Common myeloid progenitor, CD34-positive (primary cell): ENCODE results near the gene UMOD.
A peak's percentile ranks its signal among the peaks of the same experiment; 100 is the strongest.

ENCODE experiments used
- CTCF ChIA-PET: fragments of 350-600 bp; sonication (Branson Sonifier 250); formaldehyde crosslinking; loops from one replicate; lab custom pipeline; 2021; ENCODE audit warnings: antibody characterized with exemption; lab: Charles Lee
- POLR2A ChIA-PET: fragments of 350-600 bp; sonication (Branson Sonifier 250); formaldehyde crosslinking; loops from one replicate; lab custom pipeline; 2021; ENCODE audit warnings: antibody characterized with exemption; lab: Charles Lee
- DNase-seq, 3 donors: peaks; one replicate each; pipeline versions ENCODE4 v3.0.0 to v3.0.0-alpha.2; 2013
- H3K27ac ChIP-seq, 2 experiments: 1 replicate in 1 of 2; 2 replicates in 1 of 2; pipeline ENCODE4 v1.7.0; 2013; ENCODE audit warnings: inconsistent platforms in 2 of 2, low read length in 2 of 2, mild to moderate bottlenecking in 2 of 2, low read depth in 1 of 2, moderate library complexity in 1 of 2; ENCODE audit not compliant: severe bottlenecking in 2 of 2, insufficient read depth in 1 of 2, poor library complexity in 1 of 2
- H3K27me3 ChIP-seq, 5 experiments: replicated peaks in 2 of 5; 1 replicate in 3 of 5; 2 replicates in 2 of 5; pipeline versions ENCODE4 v1.6.1 to v1.7.0; 2013; ENCODE audit warnings: low read length in 4 of 5, mild to moderate bottlenecking in 2 of 5, moderate library complexity in 2 of 5, inconsistent platforms in 1 of 5; ENCODE audit not compliant: insufficient read depth in 5 of 5, control insufficient read depth in 4 of 5
- H3K36me3 ChIP-seq, 4 experiments: 1 replicate in 2 of 4; 2 replicates in 2 of 4; pipeline versions ENCODE4 v1.6.1 to v1.7.0; 2013; ENCODE audit warnings: low read length in 3 of 4, control low read depth in 1 of 4, mild to moderate bottlenecking in 1 of 4; ENCODE audit not compliant: control insufficient read depth in 4 of 4, insufficient read depth in 4 of 4
- H3K4me1 ChIP-seq, 4 experiments: 1 replicate in 3 of 4; 2 replicates in 1 of 4; pipeline versions ENCODE4 v1.6.1 to v1.7.1; 2013; ENCODE audit warnings: low read length in 3 of 4, mild to moderate bottlenecking in 3 of 4, control low read depth in 1 of 4, inconsistent platforms in 1 of 4, moderate library complexity in 1 of 4; ENCODE audit not compliant: control insufficient read depth in 4 of 4, insufficient read depth in 4 of 4; ENCODE audit errors: control extremely low read depth in 1 of 4
- H3K4me3 ChIP-seq, 7 experiments: 1 replicate in 4 of 7; 2 replicates in 3 of 7; pipeline versions ENCODE4 v1.5.1 to v1.7.0; 2013; ENCODE audit warnings: mild to moderate bottlenecking in 7 of 7, low read length in 6 of 7, moderate library complexity in 6 of 7, inconsistent platforms in 2 of 7, low read depth in 2 of 7, control low read depth in 1 of 7; ENCODE audit not compliant: insufficient read depth in 4 of 7, control insufficient read depth in 1 of 7; ENCODE audit errors: extremely low read depth in 1 of 7
- H3K9me3 ChIP-seq, 5 experiments: 1 replicate in 4 of 5; 2 replicates in 1 of 5; pipeline versions ENCODE4 v1.6.1 to v1.7.1; 2013; ENCODE audit warnings: low read length in 4 of 5, mild to moderate bottlenecking in 2 of 5, inconsistent platforms in 1 of 5, low read depth in 1 of 5, moderate library complexity in 1 of 5; ENCODE audit not compliant: control insufficient read depth in 4 of 5, insufficient read depth in 2 of 5; ENCODE audit errors: control extremely low read depth in 1 of 5
- WGBS: methylation state at CpG from one replicate; pipeline ENCODE4 v1.1.5; 2013; ENCODE audit not compliant: insufficient coverage; 5-methylcytosine and 5-hydroxymethylcytosine counted together

The UMOD gene

GRCh38 chr16:20383106-20384029 lies 30.9 kb upstream of the UMOD start:
- Histone ChIP-seq H3K36me3 (no peaks in the 10 kb centered on the region), H3K27ac (no peak overlapping the region), H3K4me1 (peaks cover 0 to 4% (median 0%) of the 10 kb centered on the region in 4 experiments), H3K9me3 (no peaks in the 10 kb centered on the region), H3K4me3 (no peak overlapping the region), H3K27me3 (peaks cover 0 to 15% (median 8%) of the 10 kb centered on the region in 5 experiments)
- POLR2A ChIA-PET, result interaction anchor here (0.5 kb wide), 1 partner anchor 1008 kb away, joined by 4 read pairs; no protein-coding TSS in a partner anchor
- WGBS, result 30% methylated on average over 7 of the region's 11 CpGs
- peak; percentile 47 to 71 (median 58) for DNase-seq
- CTCF ChIA-PET, result interaction anchor here (0.8 to 4.3 kb wide), 7 partner anchors 11 to 484 kb away, joined by 3 to 51 read pairs (median 6); no protein-coding TSS in a partner anchor

- CTCF ChIA-PET, result interaction anchor here (1.3 to 4.3 kb wide), 2 partner anchors 23 to 474 kb away, joined by 3 to 51 read pairs; no protein-coding TSS in a partner anchor
- Histone ChIP-seq H3K27ac (no peak overlapping the region), H3K4me1 (peaks cover 0 to 4% (median 0%) of the 10 kb centered on the region in 4 experiments), H3K4me3 (no peak overlapping the region), H3K9me3 (no peaks in the 10 kb centered on the region), H3K27me3 (peaks cover 0 to 13% (median 5%) of the 10 kb centered on the region in 5 experiments), H3K36me3 (no peaks in the 10 kb centered on the region)
- POLR2A ChIA-PET, result no interaction called here
- DNase-seq, result no peak
- 97% methylated on average over 4 of the region's 7 CpGs for WGBS
These were observed 29.9 kb upstream of the UMOD start for GRCh38 chr16:20382202-20382948.

- Histone ChIP-seq H3K36me3 (no peaks in the 10 kb centered on the region), H3K9me3 (no peaks in the 10 kb centered on the region), H3K4me3 (no peak overlapping the region), H3K27me3 (peaks cover 0 to 4% (median 0%) of the 10 kb centered on the region in 5 experiments), H3K27ac (no peak overlapping the region), H3K4me1 (no peaks in the 10 kb centered on the region)
- DNase-seq, result no peak
- 91% methylated on average over 3 of the region's 3 CpGs for WGBS
- POLR2A ChIA-PET, result no interaction called here
- CTCF ChIA-PET, result no interaction called here
These were observed 28.3 kb upstream of the UMOD start for GRCh38 chr16:20380782-20381181.

DNA sequence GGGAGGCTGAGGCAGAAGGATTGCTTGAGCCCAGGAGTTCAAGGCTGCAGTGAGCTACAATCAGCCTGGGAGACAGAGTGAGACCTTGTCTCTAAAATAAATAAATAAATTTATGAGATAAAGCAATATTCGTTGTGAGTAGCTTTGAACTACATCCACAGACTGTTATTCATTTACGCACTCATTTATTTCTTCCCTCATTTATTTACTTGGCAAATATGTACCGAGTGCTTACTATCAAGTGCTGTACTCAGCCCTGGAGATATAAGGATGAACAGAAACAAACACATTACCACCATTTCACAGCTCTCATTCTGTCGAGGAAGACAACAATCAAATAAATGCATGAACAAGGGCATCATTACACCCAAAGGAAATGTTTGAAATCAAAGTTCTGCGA lies 24.7 kb upstream of the UMOD start:
- no peak for DNase-seq
- no peaks in the 10 kb centered on the region for H3K9me3 ChIP-seq
- no peak overlapping the region for H3K4me3 ChIP-seq
- no peaks in the 10 kb centered on the region for H3K36me3 ChIP-seq
- H3K4me1 ChIP-seq, result no peaks in the 10 kb centered on the region
- ChIA-PET CTCF (interaction anchor here (2.4 kb wide), 1 partner anchor 9 kb away, joined by 12 read pairs; no protein-coding TSS in a partner anchor), POLR2A (no interaction called here)
- 100% methylated on average over 1 of the region's 5 CpGs for WGBS
- peaks cover 0 to 21% (median 0%) of the 10 kb centered on the region in 5 experiments for H3K27me3 ChIP-seq
- no peak overlapping the region for H3K27ac ChIP-seq

- Histone ChIP-seq H3K27me3 (peaks cover 0 to 30% (median 3%) of the 10 kb centered on the region in 5 experiments), H3K36me3 (no peaks in the 10 kb centered on the region), H3K9me3 (no peaks in the 10 kb centered on the region), H3K4me3 (no peak overlapping the region), H3K4me1 (no peaks in the 10 kb centered on the region), H3K27ac (no peak overlapping the region)
- POLR2A ChIA-PET, result no interaction called here
- CTCF ChIA-PET, result no interaction called here
- DNase-seq, result no peak
- WGBS, result 91% methylated on average over 3 of the region's 5 CpGs
These were observed 20.2 kb upstream of the UMOD start for GRCh38 chr16:20372701-20373100.

GRCh38 chr16:20369452-20370054 lies 17.0 kb upstream of the UMOD start:
- Histone ChIP-seq H3K36me3 (no peaks in the 10 kb centered on the region), H3K27ac (no peak overlapping the region), H3K9me3 (no peaks in the 10 kb centered on the region), H3K27me3 (peaks cover 0 to 19% (median 0%) of the 10 kb centered on the region in 5 experiments), H3K4me1 (no peaks in the 10 kb centered on the region), H3K4me3 (no peak overlapping the region)
- ChIA-PET CTCF (no interaction called here), POLR2A (no interaction called here)
- 94% methylated on average over 8 of the region's 9 CpGs for WGBS
- DNase-seq, result no peak
